Measurements from ENCODE around the gene NR0B2.
"Not testable (repeated sequence)": the region's sequence is repeated elsewhere in the genome, so short reads cannot be mapped to it uniquely, and the experiment has no call there.

NR0B2 gene

GRCh38 chr1:26888231-26888630 lies 25.5 kb downstream of the NR0B2 start:
- no peak overlapping the region for H4K8ac ChIP-seq (ENCODE audit: low read length)
- 83% methylated on average over 1 of the region's 1 CpG for WGBS
- DNase-seq: no peak
- no peak overlapping the region for H2BK120ac ChIP-seq (ENCODE audit: low read depth, low read length)
- H3K27me3 ChIP-seq (ENCODE audit: control insufficient read depth in 1 of 2, insufficient read depth in 1 of 2, low read length in 2 of 2): no peaks in the 10 kb centered on the region
- H3K9me3 ChIP-seq (ENCODE audit: control insufficient read depth, low read length): no peaks in the 10 kb centered on the region
- H3K4ac ChIP-seq (ENCODE audit: low read depth in 1 of 2, low read length in 2 of 2): no peak overlapping the region
- H2AFZ ChIP-seq (ENCODE audit: low read depth, low read length): no peak overlapping the region
- H3K79me1 ChIP-seq (replicated peaks; ENCODE audit: low read length, poor library complexity, severe bottlenecking): peaks cover 22% of the 10 kb centered on the region
- no peak overlapping the region for H4K91ac ChIP-seq (ENCODE audit: low read length)
- H3K27ac ChIP-seq (ENCODE audit: low read length, poor library complexity, severe bottlenecking): no peak overlapping the region
- H3K36me3 ChIP-seq (ENCODE audit: control insufficient read depth in 1 of 2, insufficient read depth in 2 of 2, low read depth in 1 of 2, low read length in 2 of 2): peaks cover 50 to 75% of the 10 kb centered on the region in 2 experiments
- H3K23ac ChIP-seq (ENCODE audit: low read length in 2 of 2): no peak overlapping the region
- H3K4me2 ChIP-seq (ENCODE audit: low read length, poor library complexity, severe bottlenecking): no peak overlapping the region
- H2AK5ac ChIP-seq (ENCODE audit: low read length, severe bottlenecking): no peak overlapping the region
- peaks cover 9% of the 10 kb centered on the region for H3K4me1 ChIP-seq (ENCODE audit: control insufficient read depth, insufficient read depth, low read depth, low read length)
- H2BK5ac ChIP-seq (ENCODE audit: low read depth, low read length, poor library complexity, severe bottlenecking): no peak overlapping the region
- no peak overlapping the region for H2BK15ac ChIP-seq (ENCODE audit: low read depth, poor library complexity, severe bottlenecking)
- H3K18ac ChIP-seq (ENCODE audit: low read depth in 1 of 2, low read length in 2 of 2): no peak overlapping the region
- no peak overlapping the region for H2BK12ac ChIP-seq (ENCODE audit: low read length in 2 of 2)
- peak overlapping the region; percentile 97 for H3K9ac ChIP-seq (ENCODE audit: low read length)
- H3K4me3 ChIP-seq (ENCODE audit: insufficient read depth in 1 of 2, low read depth in 1 of 2, low read length in 2 of 2): peak overlapping the region in 1 of 2 experiments; percentile 100
- H3K14ac ChIP-seq (ENCODE audit: low read length in 2 of 2): no peak overlapping the region

- H2BK5ac ChIP-seq (ENCODE audit: low read depth, low read length, poor library complexity, severe bottlenecking): no peak overlapping the region
- no peak overlapping the region for H3K23ac ChIP-seq (ENCODE audit: low read length in 2 of 2)
- no peak overlapping the region for H2BK15ac ChIP-seq (ENCODE audit: low read depth, poor library complexity, severe bottlenecking)
- H2AFZ ChIP-seq (ENCODE audit: low read depth, low read length): no peak overlapping the region
- no peak overlapping the region for H4K8ac ChIP-seq (ENCODE audit: low read length)
- peaks cover 24% of the 10 kb centered on the region for H3K79me1 ChIP-seq (replicated peaks; ENCODE audit: low read length, poor library complexity, severe bottlenecking)
- H3K36me3 ChIP-seq (ENCODE audit: control insufficient read depth in 1 of 2, insufficient read depth in 2 of 2, low read depth in 1 of 2, low read length in 2 of 2): peaks cover 50 to 75% of the 10 kb centered on the region in 2 experiments
- H3K9ac ChIP-seq (ENCODE audit: low read length): no peak overlapping the region
- WGBS: 100% methylated on average over 1 of the region's 1 CpG
- no peak overlapping the region for H2BK12ac ChIP-seq (ENCODE audit: low read length in 2 of 2)
- no peaks in the 10 kb centered on the region for H3K9me3 ChIP-seq (ENCODE audit: control insufficient read depth, low read length)
- peaks cover 9% of the 10 kb centered on the region for H3K4me1 ChIP-seq (ENCODE audit: control insufficient read depth, insufficient read depth, low read depth, low read length)
- no peak overlapping the region for H3K4ac ChIP-seq (ENCODE audit: low read depth in 1 of 2, low read length in 2 of 2)
- H3K27ac ChIP-seq (ENCODE audit: low read length, poor library complexity, severe bottlenecking): no peak overlapping the region
- no peak overlapping the region for H2BK120ac ChIP-seq (ENCODE audit: low read depth, low read length)
- no peak overlapping the region for H3K18ac ChIP-seq (ENCODE audit: low read depth in 1 of 2, low read length in 2 of 2)
- H3K27me3 ChIP-seq (ENCODE audit: control insufficient read depth in 1 of 2, insufficient read depth in 1 of 2, low read length in 2 of 2): no peaks in the 10 kb centered on the region
- H2AK5ac ChIP-seq (ENCODE audit: low read length, severe bottlenecking): no peak overlapping the region
- peak; percentile 67 for DNase-seq
- H3K4me2 ChIP-seq (ENCODE audit: low read length, poor library complexity, severe bottlenecking): no peak overlapping the region
- H4K91ac ChIP-seq (ENCODE audit: low read length): no peak overlapping the region
- no peak overlapping the region for H3K4me3 ChIP-seq (ENCODE audit: insufficient read depth in 1 of 2, low read depth in 1 of 2, low read length in 2 of 2)
- H3K14ac ChIP-seq (ENCODE audit: low read length in 2 of 2): no peak overlapping the region
Measured at GRCh38 chr1:26887125-26887524, 26.6 kb downstream of the NR0B2 start.

- Histone ChIP-seq H3K4ac (ENCODE audit: low read depth in 1 of 2, low read length in 2 of 2) (no peak overlapping the region), H4K8ac (ENCODE audit: low read length) (no peak overlapping the region), H3K18ac (ENCODE audit: low read depth in 1 of 2, low read length in 2 of 2) (no peak overlapping the region), H2BK15ac (ENCODE audit: low read depth, poor library complexity, severe bottlenecking) (no peak overlapping the region), H3K36me3 (ENCODE audit: control insufficient read depth in 1 of 2, insufficient read depth in 2 of 2, low read depth in 1 of 2, low read length in 2 of 2) (peaks cover 59 to 86% of the 10 kb centered on the region in 2 experiments), H2BK120ac (ENCODE audit: low read depth, low read length) (no peak overlapping the region), H2AFZ (ENCODE audit: low read depth, low read length) (no peak overlapping the region), H3K27ac (ENCODE audit: low read length, poor library complexity, severe bottlenecking) (no peak overlapping the region), H2BK5ac (ENCODE audit: low read depth, low read length, poor library complexity, severe bottlenecking) (no peak overlapping the region), H3K9me3 (ENCODE audit: control insufficient read depth, low read length) (no peaks in the 10 kb centered on the region), H3K23ac (ENCODE audit: low read length in 2 of 2) (no peak overlapping the region), H3K4me2 (ENCODE audit: low read length, poor library complexity, severe bottlenecking) (no peak overlapping the region), H3K27me3 (ENCODE audit: control insufficient read depth in 1 of 2, insufficient read depth in 1 of 2, low read length in 2 of 2) (no peaks in the 10 kb centered on the region), H3K9ac (ENCODE audit: low read length) (no peak overlapping the region), H4K91ac (ENCODE audit: low read length) (no peak overlapping the region), H3K14ac (ENCODE audit: low read length in 2 of 2) (no peak overlapping the region), H3K4me1 (ENCODE audit: control insufficient read depth, insufficient read depth, low read depth, low read length) (no peaks in the 10 kb centered on the region), H3K4me3 (ENCODE audit: insufficient read depth in 1 of 2, low read depth in 1 of 2, low read length in 2 of 2) (no peak overlapping the region), H2AK5ac (ENCODE audit: low read length, severe bottlenecking) (no peak overlapping the region), H3K79me1 (replicated peaks; ENCODE audit: low read length, poor library complexity, severe bottlenecking) (peaks cover 23% of the 10 kb centered on the region), H2BK12ac (ENCODE audit: low read length in 2 of 2) (no peak overlapping the region)
- DNase-seq: no peak
- WGBS: 96% methylated on average over 5 of the region's 5 CpGs
Measured at GRCh38 chr1:26882696-26883463, 30.9 kb downstream of the NR0B2 start.

- H2BK15ac ChIP-seq (ENCODE audit: low read depth, poor library complexity, severe bottlenecking); H2BK5ac ChIP-seq (ENCODE audit: low read depth, low read length, poor library complexity, severe bottlenecking); H3K4me3 ChIP-seq (ENCODE audit: insufficient read depth in 1 of 2, low read depth in 1 of 2, low read length in 2 of 2); H4K8ac ChIP-seq (ENCODE audit: low read length); H3K9ac ChIP-seq (ENCODE audit: low read length); H3K4ac ChIP-seq (ENCODE audit: low read depth in 1 of 2, low read length in 2 of 2); H3K27ac ChIP-seq (ENCODE audit: low read length, poor library complexity, severe bottlenecking); H2BK120ac ChIP-seq (ENCODE audit: low read depth, low read length); DNase-seq; H3K27me3 ChIP-seq (ENCODE audit: control insufficient read depth in 1 of 2, insufficient read depth in 1 of 2, low read length in 2 of 2); H3K23ac ChIP-seq (ENCODE audit: low read length in 2 of 2); H3K4me2 ChIP-seq (ENCODE audit: low read length, poor library complexity, severe bottlenecking); H3K14ac ChIP-seq (ENCODE audit: low read length in 2 of 2); H2AK5ac ChIP-seq (ENCODE audit: low read length, severe bottlenecking); H2AFZ ChIP-seq (ENCODE audit: low read depth, low read length); H3K4me1 ChIP-seq (ENCODE audit: control insufficient read depth, insufficient read depth, low read depth, low read length); H3K18ac ChIP-seq (ENCODE audit: low read depth in 1 of 2, low read length in 2 of 2); H3K9me3 ChIP-seq (ENCODE audit: control insufficient read depth, low read length); H4K91ac ChIP-seq (ENCODE audit: low read length); H2BK12ac ChIP-seq (ENCODE audit: low read length in 2 of 2): not testable (repeated sequence)
- H3K36me3 ChIP-seq (ENCODE audit: control insufficient read depth in 1 of 2, insufficient read depth in 2 of 2, low read depth in 1 of 2, low read length in 2 of 2): peaks cover 67 to 88% of the 10 kb centered on the region in 2 experiments
- WGBS: 83% methylated on average over 6 of the region's 6 CpGs
- H3K79me1 ChIP-seq (replicated peaks; ENCODE audit: low read length, poor library complexity, severe bottlenecking): peaks cover 31% of the 10 kb centered on the region
Measured at GRCh38 chr1:26881611-26882010, 32.2 kb downstream of the NR0B2 start.
